ENCODE data around the gene RAE1. TPM values are rescaled to one million over a fixed set of nuclear protein-coding genes. Genes with fewer than 3 reads are reported as not detected.

The RAE1 gene
- total RNA-seq, 4 donors from 2014 or later = 15.8 to 35.8 (median 20.6) TPM

- DNase-seq (peak; percentile 78 to 91), ATAC-seq (peak; percentile 22 to 34)
- in situ Hi-C loops (cut with MboI; ENCODE audit: low sequenced_read_pairs in 4 of 4) = loop anchor here in 3 of 4 donors (5.0 to 25.0 kb wide), 3 partner anchors 42 to 817 kb away; partner anchors contain the start of gene PMEPA1 (in 1 of the 3)
- peak overlapping the region; percentile 17 to 82 (median 58) for H3K4me3 ChIP-seq
- H3K27me3 ChIP-seq = no peaks in the 10 kb centered on the region
- H3K4me1 ChIP-seq = peaks cover 84 to 86% of the 10 kb centered on the region in 2 donors
- peak overlapping the region; percentile 96 to 99 (median 98) for H3K27ac ChIP-seq
- TF ChIP-seq POLR2A (IDR thresholded peaks at IDR 0.05) = peak; percentile 70 to 85
- TF ChIP-seq, protein P1, sequence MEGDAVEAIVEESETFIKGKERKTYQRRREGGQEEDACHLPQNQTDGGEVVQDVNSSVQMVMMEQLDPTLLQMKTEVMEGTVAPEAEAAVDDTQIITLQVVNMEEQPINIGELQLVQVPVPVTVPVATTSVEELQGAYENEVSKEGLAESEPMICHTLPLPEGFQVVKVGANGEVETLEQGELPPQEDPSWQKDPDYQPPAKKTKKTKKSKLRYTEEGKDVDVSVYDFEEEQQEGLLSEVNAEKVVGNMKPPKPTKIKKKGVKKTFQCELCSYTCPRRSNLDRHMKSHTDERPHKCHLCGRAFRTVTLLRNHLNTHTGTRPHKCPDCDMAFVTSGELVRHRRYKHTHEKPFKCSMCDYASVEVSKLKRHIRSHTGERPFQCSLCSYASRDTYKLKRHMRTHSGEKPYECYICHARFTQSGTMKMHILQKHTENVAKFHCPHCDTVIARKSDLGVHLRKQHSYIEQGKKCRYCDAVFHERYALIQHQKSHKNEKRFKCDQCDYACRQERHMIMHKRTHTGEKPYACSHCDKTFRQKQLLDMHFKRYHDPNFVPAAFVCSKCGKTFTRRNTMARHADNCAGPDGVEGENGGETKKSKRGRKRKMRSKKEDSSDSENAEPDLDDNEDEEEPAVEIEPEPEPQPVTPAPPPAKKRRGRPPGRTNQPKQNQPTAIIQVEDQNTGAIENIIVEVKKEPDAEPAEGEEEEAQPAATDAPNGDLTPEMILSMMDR (IDR thresholded peaks at IDR 0.05 in 4 of 5, conservative IDR thresholded peaks at IDR 0.05 in 1 of 5) = no peak
- peaks cover 0 to 11% of the 10 kb centered on the region in 2 donors for H3K36me3 ChIP-seq
- intact Hi-C loops (cut with DNase I; ENCODE audit: low total_unique reads) = loop anchor here (1.0 to 10.0 kb wide), 2 partner anchors 43 to 1499 kb away; no protein-coding TSS in a partner anchor
- no peaks in the 10 kb centered on the region for H3K9me3 ChIP-seq
Observed at GRCh38 chr20:57395111-57395966, 44.3 kb downstream of the RAE1 start.

DNA sequence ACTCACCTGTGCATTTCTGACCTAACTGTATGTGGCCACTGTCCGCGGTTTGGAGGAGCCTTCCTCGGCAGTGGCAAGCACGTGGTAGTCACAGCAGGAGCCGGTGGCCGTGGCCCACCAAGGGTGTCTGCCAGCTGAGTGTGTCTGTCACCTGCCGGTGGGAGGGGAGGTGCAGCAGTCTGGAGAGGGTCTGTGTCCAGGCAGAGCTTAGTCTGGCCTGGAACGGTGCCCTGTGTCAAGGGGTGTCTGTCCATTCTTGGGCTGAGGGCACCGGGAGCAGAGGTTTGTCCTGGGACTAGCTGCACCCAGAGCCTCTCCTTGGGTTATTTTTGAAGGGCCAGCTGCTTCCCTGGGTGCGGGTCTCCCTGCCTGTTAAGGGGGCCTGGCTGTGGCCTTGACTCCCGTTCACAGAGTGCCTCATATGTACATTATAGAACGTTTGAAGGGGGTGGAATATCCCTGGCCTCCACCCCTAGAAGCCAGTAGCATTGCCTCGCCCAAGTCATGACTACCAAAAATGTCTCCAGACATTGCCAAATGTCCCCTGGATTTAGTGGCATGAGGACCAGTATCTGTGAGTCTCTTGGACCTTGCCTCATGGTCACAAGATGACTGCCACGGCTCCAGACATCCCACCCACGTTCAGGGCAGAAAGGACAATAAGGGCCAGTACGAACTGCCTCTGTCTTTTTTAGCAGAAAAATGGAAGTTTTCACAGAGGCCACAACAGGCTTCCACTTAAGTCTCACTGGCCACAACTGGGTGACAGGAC is 45.3 kb downstream of the RAE1 start:
- in situ Hi-C loops (cut with MboI; ENCODE audit: low sequenced_read_pairs in 4 of 4) = loop anchor here in 3 of 4 donors (5.0 to 25.0 kb wide), 3 partner anchors 41 to 816 kb away; partner anchors contain the start of gene PMEPA1 (in 1 of the 3)
- TF ChIP-seq, protein P1 (IDR thresholded peaks at IDR 0.05 in 4 of 5, conservative IDR thresholded peaks at IDR 0.05 in 1 of 5) = no peak
- TF ChIP-seq POLR2A (IDR thresholded peaks at IDR 0.05) = no peak
- DNase-seq = peak in 1 of 2 donors; percentile 34
- ATAC-seq = no peak
- Histone ChIP-seq H3K27me3 (no peaks in the 10 kb centered on the region), H3K36me3 (peaks cover 0 to 11% of the 10 kb centered on the region in 2 donors), H3K27ac (peak overlapping the region; percentile 96 to 99 (median 98)), H3K4me1 (peaks cover 88 to 90% of the 10 kb centered on the region in 2 donors), H3K9me3 (no peaks in the 10 kb centered on the region), H3K4me3 (peak overlapping the region in 3 of 4 donors; percentile 35 to 82 (median 74))
- intact Hi-C loops (cut with DNase I; ENCODE audit: low total_unique reads) = loop anchor here (1.0 to 10.0 kb wide), 2 partner anchors 314 to 1498 kb away; partner anchors contain the start of gene PMEPA1

GRCh38 chr20:57396984-57397692 is 46.1 kb downstream of the RAE1 start:
- H3K27ac ChIP-seq = peak overlapping the region; percentile 96 to 99 (median 98)
- H3K4me3 ChIP-seq = peak overlapping the region in 1 of 4 donors; percentile 28
- no peaks in the 10 kb centered on the region for H3K9me3 ChIP-seq
- no peak for TF ChIP-seq POLR2A (IDR thresholded peaks at IDR 0.05)
- TF ChIP-seq, protein P1 (IDR thresholded peaks at IDR 0.05 in 4 of 5, conservative IDR thresholded peaks at IDR 0.05 in 1 of 5) = no peak
- peaks cover 0 to 11% of the 10 kb centered on the region in 2 donors for H3K36me3 ChIP-seq
- in situ Hi-C loops (cut with MboI; ENCODE audit: low sequenced_read_pairs in 4 of 4) = loop anchor here in 3 of 4 donors (5.0 to 25.0 kb wide), 3 partner anchors 40 to 815 kb away; partner anchors contain the start of gene PMEPA1 (in 1 of the 3)
- intact Hi-C loops (cut with DNase I; ENCODE audit: low total_unique reads) = loop anchor here (1.0 to 10.0 kb wide), 2 partner anchors 313 to 1498 kb away; partner anchors contain the start of gene PMEPA1
- ATAC-seq (no peak), DNase-seq (no peak)
- H3K27me3 ChIP-seq = no peaks in the 10 kb centered on the region
- peaks cover 90 to 96% of the 10 kb centered on the region in 2 donors for H3K4me1 ChIP-seq

- Histone ChIP-seq H3K4me3 (peak overlapping the region in 3 of 4 donors; percentile 11 to 33 (median 28)), H3K27ac (peak overlapping the region; percentile 96 to 99 (median 98))
- in situ Hi-C loops (cut with MboI; ENCODE audit: low sequenced_read_pairs in 4 of 4) = loop anchor here in 3 of 4 donors (5.0 to 25.0 kb wide), 3 partner anchors 40 to 815 kb away; partner anchors contain the start of gene PMEPA1 (in 1 of the 3)
Observed at GRCh38 chr20:57397693-57398108, 46.6 kb downstream of the RAE1 start.

More at GRCh38 chr20:57397693-57398108, 46.6 kb downstream of the RAE1 start:
- DNase-seq (no peak), ATAC-seq (no peak)
- no peaks in the 10 kb centered on the region for H3K9me3 ChIP-seq
- H3K4me1 ChIP-seq = peaks cover 85 to 97% of the 10 kb centered on the region in 2 donors
- peaks cover 0 to 11% of the 10 kb centered on the region in 2 donors for H3K36me3 ChIP-seq
- H3K27me3 ChIP-seq = no peaks in the 10 kb centered on the region
- TF ChIP-seq POLR2A (IDR thresholded peaks at IDR 0.05) = no peak
- TF ChIP-seq, protein P1 (IDR thresholded peaks at IDR 0.05 in 4 of 5, conservative IDR thresholded peaks at IDR 0.05 in 1 of 5) = no peak
- intact Hi-C loops (cut with DNase I; ENCODE audit: low total_unique reads) = loop anchor here (1.0 to 10.0 kb wide), 2 partner anchors 38 to 1497 kb away; no protein-coding TSS in a partner anchor
